Measurements from ENCODE around the gene CDK14.

Gene CDK14

GRCh38 chr7:91082852-91083495 lies 486.9 kb downstream of the CDK14 start:
- no peak for DNase-seq

- DNase-seq = no peak
Observed at GRCh38 chr7:91083855-91084644, 487.9 kb downstream of the CDK14 start.

DNA sequence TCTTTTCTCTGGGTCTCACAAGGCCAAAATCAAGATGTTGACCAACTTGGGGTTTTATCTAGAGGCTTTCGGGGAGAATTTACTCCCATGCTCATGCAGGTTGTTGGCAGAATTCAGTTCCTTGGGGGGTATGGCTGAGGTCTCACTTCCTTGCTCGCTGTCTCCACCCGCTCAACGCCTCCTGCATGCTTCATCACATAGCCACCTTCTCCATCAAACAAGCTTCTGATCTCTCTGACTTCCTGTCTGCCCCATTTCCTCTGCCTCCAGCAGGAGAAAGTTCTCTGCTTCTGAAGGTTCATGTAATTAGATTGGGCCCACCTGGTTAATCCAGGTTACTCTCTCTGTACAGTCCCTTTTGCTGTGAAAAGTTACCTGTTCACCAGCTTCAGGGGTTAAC lies 489.1 kb downstream of the CDK14 start:
- no peak for DNase-seq

GRCh38 chr7:91086200-91086599 lies 490.1 kb downstream of the CDK14 start:
- no peak for DNase-seq

- no peak for DNase-seq
Observed at GRCh38 chr7:91088156-91088555, 492.0 kb downstream of the CDK14 start.

GRCh38 chr7:91088691-91089090 lies 492.6 kb downstream of the CDK14 start:
- DNase-seq = no peak

DNA sequence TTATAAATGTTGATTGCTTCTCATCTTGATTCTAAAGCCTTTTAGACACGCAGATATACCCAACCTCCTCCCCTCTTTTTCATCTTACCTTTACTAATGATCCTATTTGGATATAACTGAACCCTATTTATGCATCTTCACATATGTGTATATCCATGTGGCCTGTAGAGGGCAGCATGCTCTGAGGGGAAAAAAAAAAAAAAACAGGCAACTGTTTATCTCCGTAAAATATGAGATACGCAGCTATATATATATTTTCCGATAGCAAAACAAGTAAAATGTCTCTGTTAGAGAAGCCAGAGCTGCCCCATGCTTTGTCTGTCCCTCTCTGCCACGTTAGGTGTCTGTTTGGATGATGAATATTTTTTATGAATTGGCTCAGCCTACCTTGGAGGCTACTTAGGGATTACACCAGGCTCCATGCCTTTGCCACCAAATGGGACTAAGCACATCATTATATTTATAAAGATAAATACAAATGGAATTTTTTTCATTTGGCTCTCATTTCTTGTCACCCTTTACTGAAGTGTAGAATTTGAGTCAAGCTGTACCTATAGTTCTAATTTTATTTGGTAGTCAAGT lies 493.4 kb downstream of the CDK14 start:
- no peak for DNase-seq

GRCh38 chr7:91090684-91091083 lies 494.6 kb downstream of the CDK14 start:
- DNase-seq = no peak

DNA sequence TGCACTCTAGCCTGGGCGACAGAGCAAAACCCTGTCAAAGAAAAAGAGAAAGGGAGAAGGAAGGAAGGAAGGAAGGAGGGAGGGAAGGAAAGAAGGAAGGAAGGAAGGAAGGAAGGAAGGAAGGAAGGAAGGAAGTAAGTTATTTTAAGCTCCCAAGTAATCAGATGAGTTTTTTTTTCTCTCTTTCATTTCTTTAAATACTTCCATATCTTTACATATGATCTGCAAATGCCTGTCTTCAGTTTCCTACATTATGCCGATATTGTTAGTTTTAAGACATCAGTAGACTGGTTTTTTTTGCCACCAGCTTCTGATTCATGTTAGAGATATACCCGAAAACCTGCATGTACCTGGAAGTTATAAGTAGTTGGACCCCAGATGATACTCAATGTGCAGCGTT lies 495.5 kb downstream of the CDK14 start:
- no peak for DNase-seq

DNA sequence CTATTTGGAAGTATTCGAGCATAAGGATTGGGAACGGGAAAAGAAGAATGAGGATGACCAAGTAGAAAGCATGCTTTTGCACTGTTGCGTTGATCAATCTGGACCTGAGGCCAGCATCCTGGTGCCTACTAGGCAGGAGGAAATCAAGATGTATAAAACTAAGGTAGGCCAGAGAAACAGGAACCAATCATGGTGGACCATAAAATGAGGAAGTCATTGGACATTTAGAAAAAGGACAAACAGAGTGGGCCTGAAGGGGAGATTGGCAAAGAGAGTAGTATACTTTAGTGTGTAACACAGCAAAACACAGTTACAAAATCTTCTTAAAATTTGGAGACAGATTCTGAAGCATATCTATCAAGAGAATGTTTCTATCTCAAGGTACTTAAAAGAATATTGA lies 497.1 kb downstream of the CDK14 start:
- DNase-seq = no peak

GRCh38 chr7:91098566-91098965 lies 502.4 kb downstream of the CDK14 start:
- no peak for DNase-seq

GRCh38 chr7:91103363-91103762 lies 507.2 kb downstream of the CDK14 start:
- DNase-seq = no peak

DNA sequence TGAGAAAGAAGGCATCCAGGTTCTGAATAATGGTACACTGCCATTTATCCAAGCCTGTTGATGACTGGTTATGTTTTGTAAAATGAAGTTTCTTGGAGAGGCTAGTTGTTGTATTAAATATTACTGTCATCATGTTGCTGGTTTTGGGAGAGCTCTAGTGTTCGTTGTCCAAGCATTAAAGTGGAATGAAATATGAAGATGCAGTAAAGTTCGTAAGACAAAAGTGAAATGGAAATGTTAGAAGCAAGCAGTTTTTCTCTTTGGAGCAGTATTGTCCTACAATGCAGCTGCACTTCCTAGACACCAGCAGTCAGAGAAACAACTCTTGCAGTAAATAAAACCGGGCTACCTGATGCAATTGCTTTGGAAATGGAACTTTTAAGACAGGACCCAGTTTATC lies 511.3 kb downstream of the CDK14 start:
- no peak for DNase-seq

- DNase-seq = no peak
Observed at GRCh38 chr7:91109200-91109599, 513.1 kb downstream of the CDK14 start.

GRCh38 chr7:91112902-91113341 lies 516.8 kb downstream of the CDK14 start:
- no peak for DNase-seq

GRCh38 chr7:91114232-91114631 lies 518.1 kb downstream of the CDK14 start:
- DNase-seq = no peak

DNA sequence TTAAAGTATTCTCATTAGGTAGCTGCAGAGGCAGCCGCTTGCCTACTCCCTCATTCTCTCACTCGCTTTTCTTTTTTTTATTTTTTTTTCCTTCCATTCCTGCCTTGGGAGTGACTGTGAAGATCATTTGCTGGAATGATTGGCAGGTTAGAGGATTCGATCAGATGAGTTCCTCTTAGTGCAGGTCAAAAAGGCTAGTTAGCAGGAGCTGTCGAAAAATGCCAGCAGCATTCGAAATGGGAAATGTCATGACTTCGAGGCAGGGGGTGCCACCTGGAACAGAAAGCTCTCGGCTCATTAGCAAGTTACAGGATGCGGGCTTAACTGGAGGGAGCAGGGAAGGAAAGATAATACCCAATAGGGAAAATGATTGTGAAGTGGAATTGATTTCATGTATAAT lies 530.6 kb downstream of the CDK14 start:
- DNase-seq = no peak

DNA sequence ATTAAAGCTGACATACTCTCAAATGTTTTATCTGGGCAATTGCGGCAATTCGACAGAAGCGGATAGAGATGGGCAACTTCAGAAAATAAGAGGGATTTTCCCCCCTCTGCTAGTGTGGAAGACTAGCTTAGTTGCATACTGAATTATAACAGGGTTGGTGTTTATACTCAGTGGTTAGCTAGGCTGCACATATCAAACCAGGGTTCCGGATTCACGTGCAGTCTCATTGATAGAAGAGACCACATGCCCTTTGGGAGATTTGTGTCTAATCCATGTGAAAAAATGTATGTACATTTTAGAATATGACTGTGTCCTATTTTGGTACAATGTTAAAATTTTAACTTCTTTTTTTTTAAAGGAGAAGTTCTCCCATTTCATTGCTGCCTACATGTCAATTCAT lies 531.2 kb downstream of the CDK14 start:
- DNase-seq = no peak

DNA sequence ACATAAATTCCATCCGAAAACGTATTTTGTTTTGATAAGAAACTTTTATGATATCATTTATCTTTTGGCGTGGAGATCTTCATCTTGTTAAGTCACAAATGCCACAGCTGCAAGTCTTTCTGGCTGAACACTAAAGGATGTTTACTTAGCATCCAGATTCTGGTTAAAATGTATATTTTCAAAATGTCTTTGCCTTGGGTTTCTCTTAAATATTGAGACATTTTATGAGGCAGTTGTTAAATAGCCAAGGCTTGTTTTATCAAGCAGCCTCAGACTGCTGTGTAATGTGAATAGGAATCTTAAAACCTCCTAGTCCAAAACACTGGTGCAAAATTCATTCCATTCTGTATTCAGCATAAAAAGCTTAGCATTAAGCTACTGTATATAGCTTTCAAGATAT lies 531.8 kb downstream of the CDK14 start:
- DNase-seq = no peak

GRCh38 chr7:91128683-91129348 lies 532.7 kb downstream of the CDK14 start:
- DNase-seq = no peak

GRCh38 chr7:91135300-91135699 lies 539.2 kb downstream of the CDK14 start:
- no peak for DNase-seq

DNA sequence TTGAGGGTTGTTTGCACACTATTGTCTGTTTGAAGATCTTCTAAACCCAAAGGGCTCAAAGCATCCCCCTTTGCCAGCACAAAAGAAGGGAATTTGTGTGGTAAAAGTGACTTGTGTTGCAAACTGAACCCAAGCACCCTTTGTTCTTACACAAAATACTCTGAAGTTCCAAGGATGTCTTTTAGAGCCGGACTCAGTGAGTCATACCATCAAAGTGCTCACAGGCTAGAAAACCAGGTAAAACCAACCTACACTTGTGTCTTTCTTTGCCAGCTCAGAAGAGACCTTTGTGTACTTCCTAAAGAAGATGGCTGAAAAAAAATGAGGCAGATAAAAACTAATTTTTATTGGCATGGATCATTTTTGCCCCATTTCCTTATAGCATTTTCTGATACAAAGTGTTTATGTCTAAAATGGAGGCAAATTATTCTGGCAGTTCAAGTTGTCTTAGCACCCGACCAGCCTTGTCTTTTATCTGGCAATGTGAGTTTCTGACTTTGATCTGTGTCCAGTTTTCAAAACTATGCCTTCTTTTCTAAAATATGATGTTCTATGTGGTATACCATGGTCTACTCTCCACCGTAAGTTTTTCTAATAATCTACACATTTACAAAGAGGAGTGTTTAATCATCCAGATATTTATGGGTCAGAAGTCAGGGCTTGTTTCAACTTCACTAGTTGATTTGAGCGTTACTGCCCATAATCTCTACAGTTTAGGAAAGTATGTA lies 539.7 kb downstream of the CDK14 start:
- no peak for DNase-seq
